ENCODE data around the gene FAF1. TPM values are rescaled to one million over a fixed set of nuclear protein-coding genes. Genes with fewer than 3 reads are reported as not detected.

The FAF1 gene
- total and polyA plus RNA-seq, 4 donors, result 27.2 to 51.6 (median 37.1) TPM

DNA sequence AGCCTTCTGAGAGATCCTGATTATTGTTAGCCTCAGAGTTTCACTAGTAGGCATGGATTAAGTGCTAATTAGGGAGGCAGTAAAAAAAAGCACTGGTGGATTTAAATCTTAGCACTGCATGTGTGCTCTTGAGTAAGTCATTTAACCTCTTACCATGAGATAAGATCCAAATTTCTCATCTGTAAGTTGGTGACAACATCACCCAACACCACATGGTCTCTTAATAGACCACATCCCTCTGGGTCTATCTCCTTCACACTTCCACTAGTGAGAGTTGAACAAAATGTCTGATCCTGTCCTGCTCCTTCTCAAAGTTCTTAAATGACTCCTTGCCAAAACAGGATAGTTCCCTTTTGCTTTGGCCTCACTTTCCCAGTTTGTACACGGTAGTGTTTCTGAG lies 507.4 kb downstream of the FAF1 start:
- WGBS, 2 donors, result 94% methylated on average over 1 of the region's 1 CpG
- no peaks in the 10 kb centered on the region for H3K27me3 ChIP-seq (ENCODE audit: control insufficient read depth in 3 of 3, insufficient read depth in 3 of 3, low read length in 2 of 3)
- no peaks in the 10 kb centered on the region for H3K4me1 ChIP-seq (ENCODE audit: control insufficient read depth in 5 of 5, insufficient read depth in 5 of 5, low read length in 5 of 5)
- H3K4me3 ChIP-seq, result no peak overlapping the region
- ATAC-seq (ENCODE audit: insufficient read depth, low FRiP score) (no peak), DNase-seq (no peak)
- no peak overlapping the region for H3K27ac ChIP-seq (ENCODE audit: low read depth in 1 of 2, low read length in 1 of 2)
- no peaks in the 10 kb centered on the region for H3K9me3 ChIP-seq (ENCODE audit: control insufficient read depth in 4 of 4, insufficient read depth in 3 of 4, low read length in 3 of 4)
- H3K36me3 ChIP-seq (ENCODE audit: control insufficient read depth in 4 of 4, insufficient read depth in 4 of 4, low read length in 4 of 4), result peaks cover 0 to 4% (median 0%) of the 10 kb centered on the region in 4 donors
- no peak overlapping the region for H3K9ac ChIP-seq (ENCODE audit: insufficient read depth in 1 of 2, low read length in 2 of 2)
- TF ChIP-seq, protein P1, sequence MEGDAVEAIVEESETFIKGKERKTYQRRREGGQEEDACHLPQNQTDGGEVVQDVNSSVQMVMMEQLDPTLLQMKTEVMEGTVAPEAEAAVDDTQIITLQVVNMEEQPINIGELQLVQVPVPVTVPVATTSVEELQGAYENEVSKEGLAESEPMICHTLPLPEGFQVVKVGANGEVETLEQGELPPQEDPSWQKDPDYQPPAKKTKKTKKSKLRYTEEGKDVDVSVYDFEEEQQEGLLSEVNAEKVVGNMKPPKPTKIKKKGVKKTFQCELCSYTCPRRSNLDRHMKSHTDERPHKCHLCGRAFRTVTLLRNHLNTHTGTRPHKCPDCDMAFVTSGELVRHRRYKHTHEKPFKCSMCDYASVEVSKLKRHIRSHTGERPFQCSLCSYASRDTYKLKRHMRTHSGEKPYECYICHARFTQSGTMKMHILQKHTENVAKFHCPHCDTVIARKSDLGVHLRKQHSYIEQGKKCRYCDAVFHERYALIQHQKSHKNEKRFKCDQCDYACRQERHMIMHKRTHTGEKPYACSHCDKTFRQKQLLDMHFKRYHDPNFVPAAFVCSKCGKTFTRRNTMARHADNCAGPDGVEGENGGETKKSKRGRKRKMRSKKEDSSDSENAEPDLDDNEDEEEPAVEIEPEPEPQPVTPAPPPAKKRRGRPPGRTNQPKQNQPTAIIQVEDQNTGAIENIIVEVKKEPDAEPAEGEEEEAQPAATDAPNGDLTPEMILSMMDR (IDR thresholded peaks at IDR 0.05; ENCODE audit: control extremely low read depth, extremely low read depth), result no peak

DNA sequence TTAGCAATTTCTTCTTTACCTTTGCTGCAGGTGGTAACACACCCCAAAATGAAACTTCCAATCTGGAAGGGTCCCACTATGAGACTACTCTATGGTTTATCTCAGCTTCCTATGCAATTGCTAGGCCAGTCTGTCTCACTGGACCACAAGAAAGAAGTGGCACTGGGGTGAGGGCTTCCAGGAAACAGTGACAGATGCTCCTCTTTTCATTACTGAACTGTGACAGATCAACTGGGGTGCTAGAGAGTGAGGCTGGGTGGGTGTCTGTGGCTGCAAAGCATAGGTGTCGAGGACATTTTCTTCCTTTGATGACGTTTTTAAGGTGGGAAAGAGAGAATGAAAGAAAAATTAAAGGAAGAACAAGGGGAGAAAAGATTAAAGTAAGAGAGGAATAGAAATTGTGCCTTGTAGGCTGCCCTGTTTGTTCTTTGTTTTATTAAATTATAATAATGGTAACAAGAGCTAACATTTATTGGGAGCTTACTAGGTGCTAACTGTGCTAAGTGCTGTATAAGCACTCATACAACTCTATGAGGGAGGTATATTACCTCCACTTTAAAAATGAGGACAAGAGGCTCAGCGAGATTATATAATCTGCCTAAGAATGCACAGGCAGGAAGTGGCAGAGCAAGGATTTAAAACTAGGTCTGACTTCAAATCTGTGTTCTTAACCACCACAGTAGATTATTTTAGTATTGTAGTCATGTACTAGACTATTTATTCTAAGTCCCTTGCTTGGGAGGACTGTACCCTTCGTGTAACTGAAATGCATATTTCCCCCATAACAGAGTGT lies 509.0 kb downstream of the FAF1 start:
- no peak for ATAC-seq (ENCODE audit: insufficient read depth, low FRiP score)
- TF ChIP-seq, protein P1 (IDR thresholded peaks at IDR 0.05; ENCODE audit: control extremely low read depth, extremely low read depth), result no peak
- Histone ChIP-seq H3K4me3 (no peak overlapping the region), H3K36me3 (ENCODE audit: control insufficient read depth in 4 of 4, insufficient read depth in 4 of 4, low read length in 4 of 4) (peaks cover 0 to 2% (median 0%) of the 10 kb centered on the region in 4 donors), H3K9me3 (ENCODE audit: control insufficient read depth in 4 of 4, insufficient read depth in 3 of 4, low read length in 3 of 4) (no peaks in the 10 kb centered on the region), H3K27ac (ENCODE audit: low read depth in 1 of 2, low read length in 1 of 2) (no peak overlapping the region), H3K4me1 (ENCODE audit: control insufficient read depth in 5 of 5, insufficient read depth in 5 of 5, low read length in 5 of 5) (no peaks in the 10 kb centered on the region), H3K27me3 (ENCODE audit: control insufficient read depth in 3 of 3, insufficient read depth in 3 of 3, low read length in 2 of 3) (no peaks in the 10 kb centered on the region), H3K9ac (ENCODE audit: insufficient read depth in 1 of 2, low read length in 2 of 2) (no peak overlapping the region)
- WGBS, 2 donors, result 81 to 83% methylated on average over 4 of the region's 4 CpGs
- no peak for DNase-seq

DNA sequence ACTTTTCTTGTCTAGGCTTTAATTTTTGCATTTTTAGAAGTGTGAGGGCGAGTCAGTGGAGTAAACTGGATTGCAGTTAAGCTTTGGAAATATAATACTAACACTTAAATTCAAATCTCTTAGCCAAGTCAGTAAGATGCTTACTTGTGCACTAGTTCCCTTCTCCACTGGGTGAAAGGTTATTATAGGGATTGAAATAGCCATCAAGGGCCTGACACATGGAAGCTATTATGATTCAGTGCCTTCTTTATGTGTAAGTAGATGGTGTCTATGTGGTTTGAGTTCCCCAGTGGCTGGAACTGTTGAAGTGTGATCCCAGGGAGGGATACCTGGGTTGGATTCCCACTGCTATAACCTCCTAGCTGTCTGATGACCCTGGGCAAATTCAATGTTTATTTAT lies 512.1 kb downstream of the FAF1 start:
- H3K4me1 ChIP-seq (ENCODE audit: control insufficient read depth in 5 of 5, insufficient read depth in 5 of 5, low read length in 5 of 5), result no peaks in the 10 kb centered on the region
- DNase-seq (no peak), ATAC-seq (ENCODE audit: insufficient read depth, low FRiP score) (no peak)
- no peak overlapping the region for H3K27ac ChIP-seq (ENCODE audit: low read depth in 1 of 2, low read length in 1 of 2)
- TF ChIP-seq, protein P1 (IDR thresholded peaks at IDR 0.05; ENCODE audit: control extremely low read depth, extremely low read depth), result no peak
- H3K4me3 ChIP-seq, result no peak overlapping the region
- peaks cover 0 to 3% (median under 1%) of the 10 kb centered on the region in 4 donors for H3K36me3 ChIP-seq (ENCODE audit: control insufficient read depth in 4 of 4, insufficient read depth in 4 of 4, low read length in 4 of 4)
- 97 to 98% methylated on average over 1 of the region's 1 CpG for WGBS, 2 donors
- H3K9me3 ChIP-seq (ENCODE audit: control insufficient read depth in 4 of 4, insufficient read depth in 3 of 4, low read length in 3 of 4), result no peaks in the 10 kb centered on the region
- no peaks in the 10 kb centered on the region for H3K27me3 ChIP-seq (ENCODE audit: control insufficient read depth in 3 of 3, insufficient read depth in 3 of 3, low read length in 2 of 3)
- no peak overlapping the region for H3K9ac ChIP-seq (ENCODE audit: insufficient read depth in 1 of 2, low read length in 2 of 2)
